Mammary epithelial cell (primary cell): ENCODE data around the gene PTPRT.

Experiments
- EZH2 ChIP-seq: IDR thresholded peaks from 2 replicates; pipeline ENCODE4 v1.6.1; 2012; ENCODE audit warnings: low read length, inconsistent platforms, borderline replicate concordance
- TF ChIP-seq, protein P1 (sequence below), 2 donors: IDR thresholded peaks in 1 of 2; conservative IDR thresholded peaks in 1 of 2; 2 replicates each; pipeline ENCODE4 v1.5.1; 2011 to 2012; ENCODE audit warnings: inconsistent platforms in 2 of 2, low read length in 2 of 2, mild to moderate bottlenecking in 2 of 2, control low read depth in 1 of 2, low read depth in 1 of 2; ENCODE audit not compliant: insufficient read depth in 1 of 2; ENCODE audit errors: extremely low read depth in 1 of 2

DNA sequence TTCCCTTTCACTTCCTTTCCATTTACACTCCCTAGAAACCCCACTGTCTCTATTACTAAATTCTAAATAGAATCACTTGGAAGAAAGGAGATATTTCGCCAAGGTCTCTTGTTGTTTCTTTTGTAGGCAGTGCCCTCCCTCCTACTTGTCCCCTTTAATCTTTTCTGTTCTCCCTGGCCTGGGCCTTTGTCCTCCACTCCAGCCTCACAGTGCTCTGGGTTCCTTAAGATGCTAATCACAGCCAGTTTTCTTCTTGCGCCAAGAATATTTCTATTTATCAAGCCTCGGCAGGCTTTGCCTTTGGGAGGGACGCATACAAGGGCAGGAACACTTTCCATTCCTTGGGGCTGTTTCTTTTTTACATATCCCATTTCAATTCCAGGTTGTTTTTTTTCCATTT, 1051.0 kb downstream of the PTPRT start:
- TF ChIP-seq, protein P1, sequence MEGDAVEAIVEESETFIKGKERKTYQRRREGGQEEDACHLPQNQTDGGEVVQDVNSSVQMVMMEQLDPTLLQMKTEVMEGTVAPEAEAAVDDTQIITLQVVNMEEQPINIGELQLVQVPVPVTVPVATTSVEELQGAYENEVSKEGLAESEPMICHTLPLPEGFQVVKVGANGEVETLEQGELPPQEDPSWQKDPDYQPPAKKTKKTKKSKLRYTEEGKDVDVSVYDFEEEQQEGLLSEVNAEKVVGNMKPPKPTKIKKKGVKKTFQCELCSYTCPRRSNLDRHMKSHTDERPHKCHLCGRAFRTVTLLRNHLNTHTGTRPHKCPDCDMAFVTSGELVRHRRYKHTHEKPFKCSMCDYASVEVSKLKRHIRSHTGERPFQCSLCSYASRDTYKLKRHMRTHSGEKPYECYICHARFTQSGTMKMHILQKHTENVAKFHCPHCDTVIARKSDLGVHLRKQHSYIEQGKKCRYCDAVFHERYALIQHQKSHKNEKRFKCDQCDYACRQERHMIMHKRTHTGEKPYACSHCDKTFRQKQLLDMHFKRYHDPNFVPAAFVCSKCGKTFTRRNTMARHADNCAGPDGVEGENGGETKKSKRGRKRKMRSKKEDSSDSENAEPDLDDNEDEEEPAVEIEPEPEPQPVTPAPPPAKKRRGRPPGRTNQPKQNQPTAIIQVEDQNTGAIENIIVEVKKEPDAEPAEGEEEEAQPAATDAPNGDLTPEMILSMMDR (conservative IDR thresholded peaks at IDR 0.05 in 1 of 2, IDR thresholded peaks at IDR 0.05 in 1 of 2; ENCODE audit: extremely low read depth in 1 of 2, insufficient read depth in 1 of 2, low read depth in 1 of 2, low read length in 2 of 2), result no peak
- TF ChIP-seq EZH2, result no peak
